ENCODE measurements around the gene ASRGL1. TPM values are rescaled to one million over a fixed set of nuclear protein-coding genes. Genes with fewer than 3 reads are reported as not detected.

The ASRGL1 gene
- total RNA-seq, 6 donors from 2014 or later = 31.2 to 82.8 (median 49.3) TPM

GRCh38 chr11:62399172-62399877, 62.1 kb downstream of the ASRGL1 start:
- H3K27me3 ChIP-seq = no peaks in the 10 kb centered on the region
- H3K36me3 ChIP-seq = no peaks in the 10 kb centered on the region
- H3K9me3 ChIP-seq = no peaks in the 10 kb centered on the region
- H3K4me3 ChIP-seq = no peak overlapping the region
- ATAC-seq (ENCODE audit: low FRiP score in 2 of 2) (no peak), DNase-seq (peak in 1 of 2 donors; percentile 54)
- TF ChIP-seq POLR2A (IDR thresholded peaks at IDR 0.05) (no peak), POLR2AphosphoS5 (IDR thresholded peaks at IDR 0.05) (peak in 1 of 2 donors; percentile 39)
- H3K27ac ChIP-seq = peak overlapping the region; percentile 42 to 79 (median 74)
- peaks cover 42 to 53% (median 50%) of the 10 kb centered on the region in 4 donors for H3K4me1 ChIP-seq
- WGBS, 2 donors = 51 to 67% methylated on average over 6 to 9 of the region's 10 CpGs

- Histone ChIP-seq H3K9me3 (no peaks in the 10 kb centered on the region), H3K4me1 (peaks cover 41 to 51% (median 49%) of the 10 kb centered on the region in 4 donors), H3K27ac (peak overlapping the region; percentile 42 to 79 (median 74)), H3K4me3 (no peak overlapping the region), H3K27me3 (no peaks in the 10 kb centered on the region), H3K36me3 (no peaks in the 10 kb centered on the region)
- 61 to 83% methylated on average over 4 to 7 of the region's 7 CpGs for WGBS, 2 donors
- no peak for DNase-seq
- TF ChIP-seq POLR2A (IDR thresholded peaks at IDR 0.05) (no peak), POLR2AphosphoS5 (IDR thresholded peaks at IDR 0.05) (no peak), CTCF (IDR thresholded peaks at IDR 0.05) (no peak)
- ATAC-seq (ENCODE audit: low FRiP score in 2 of 2) = peak in 1 of 2 donors; percentile 63
These were observed 62.6 kb downstream of the ASRGL1 start for GRCh38 chr11:62399878-62400266.

GRCh38 chr11:62400281-62400680, 63.0 kb downstream of the ASRGL1 start:
- TF ChIP-seq POLR2AphosphoS5 (IDR thresholded peaks at IDR 0.05) (no peak), EP300 (IDR thresholded peaks at IDR 0.05) (no peak), POLR2A (IDR thresholded peaks at IDR 0.05) (no peak), CTCF (IDR thresholded peaks at IDR 0.05) (no peak)
- H3K9me3 ChIP-seq = no peaks in the 10 kb centered on the region
- H3K27me3 ChIP-seq = no peaks in the 10 kb centered on the region
- peaks cover 37 to 48% (median 45%) of the 10 kb centered on the region in 4 donors for H3K4me1 ChIP-seq
- no peaks in the 10 kb centered on the region for H3K36me3 ChIP-seq
- ATAC-seq (ENCODE audit: low FRiP score in 2 of 2) = no peak
- 63 to 77% methylated on average over 6 of the region's 6 CpGs for WGBS, 2 donors
- no peak for DNase-seq
- H3K27ac ChIP-seq = peak overlapping the region; percentile 42 to 79 (median 74)
- H3K4me3 ChIP-seq = no peak overlapping the region

- Histone ChIP-seq H3K27me3 (no peaks in the 10 kb centered on the region), H3K36me3 (no peaks in the 10 kb centered on the region), H3K27ac (peak overlapping the region in 3 of 4 donors; percentile 73 to 79 (median 76)), H3K4me1 (peaks cover 36 to 45% (median 44%) of the 10 kb centered on the region in 4 donors), H3K4me3 (no peak overlapping the region), H3K9me3 (no peaks in the 10 kb centered on the region)
- peak in 1 of 2 donors; percentile 85 for ATAC-seq (ENCODE audit: low FRiP score in 2 of 2)
- DNase-seq = peak in 1 of 2 donors; percentile 79
- 41 to 71% methylated on average over 6 to 9 of the region's 9 CpGs for WGBS, 2 donors
- no peak for TF ChIP-seq POLR2A (IDR thresholded peaks at IDR 0.05)
- peak in 1 of 4 donors; percentile 6 for TF ChIP-seq EP300 (IDR thresholded peaks at IDR 0.05)
- peak in 1 of 2 donors; percentile 15 for TF ChIP-seq POLR2AphosphoS5 (IDR thresholded peaks at IDR 0.05)
These were observed 63.5 kb downstream of the ASRGL1 start for GRCh38 chr11:62400760-62401159.

GRCh38 chr11:62401356-62401755, 64.1 kb downstream of the ASRGL1 start:
- no peak overlapping the region for H3K4me3 ChIP-seq
- no peaks in the 10 kb centered on the region for H3K9me3 ChIP-seq
- no peak for ATAC-seq (ENCODE audit: low FRiP score in 2 of 2)
- peaks cover 36 to 45% (median 44%) of the 10 kb centered on the region in 4 donors for H3K4me1 ChIP-seq
- WGBS, 2 donors = 83 to 91% methylated on average over 3 to 5 of the region's 5 CpGs
- H3K27ac ChIP-seq = peak overlapping the region; percentile 16 to 79 (median 74)
- H3K36me3 ChIP-seq = no peaks in the 10 kb centered on the region
- no peak for DNase-seq
- no peaks in the 10 kb centered on the region for H3K27me3 ChIP-seq
- no peak for TF ChIP-seq POLR2A (IDR thresholded peaks at IDR 0.05)
- no peak for TF ChIP-seq POLR2AphosphoS5 (IDR thresholded peaks at IDR 0.05)
- no peak for TF ChIP-seq EP300 (IDR thresholded peaks at IDR 0.05)
- no peak for TF ChIP-seq CTCF (IDR thresholded peaks at IDR 0.05)

Data from upper lobe of left lung (tissue), 6 donors.